Occipital lobe (tissue), 2 donors: ENCODE results near the gene C9orf72. TPM values are rescaled to one million over a fixed set of nuclear protein-coding genes. Genes with fewer than 3 reads are reported as not detected.
"Not testable (repeated sequence)": the region's sequence is repeated elsewhere in the genome, so short reads cannot be mapped to it uniquely, and the experiment has no call there.

Experiments
- DNase-seq: peaks from one replicate; lab custom pipeline; 2025; lab: John Stamatoyannopoulos, UW
- total RNA-seq: library from RNA; depleted of rRNA; stranded (reverse); fragments of >200 nt; gene quantifications from one replicate; pipeline ENCODE4 v1.2.3, GENCODE V29; 2014

The C9orf72 gene
- total RNA-seq, 1 donor from 2014 or later, result 69.3 TPM

DNA sequence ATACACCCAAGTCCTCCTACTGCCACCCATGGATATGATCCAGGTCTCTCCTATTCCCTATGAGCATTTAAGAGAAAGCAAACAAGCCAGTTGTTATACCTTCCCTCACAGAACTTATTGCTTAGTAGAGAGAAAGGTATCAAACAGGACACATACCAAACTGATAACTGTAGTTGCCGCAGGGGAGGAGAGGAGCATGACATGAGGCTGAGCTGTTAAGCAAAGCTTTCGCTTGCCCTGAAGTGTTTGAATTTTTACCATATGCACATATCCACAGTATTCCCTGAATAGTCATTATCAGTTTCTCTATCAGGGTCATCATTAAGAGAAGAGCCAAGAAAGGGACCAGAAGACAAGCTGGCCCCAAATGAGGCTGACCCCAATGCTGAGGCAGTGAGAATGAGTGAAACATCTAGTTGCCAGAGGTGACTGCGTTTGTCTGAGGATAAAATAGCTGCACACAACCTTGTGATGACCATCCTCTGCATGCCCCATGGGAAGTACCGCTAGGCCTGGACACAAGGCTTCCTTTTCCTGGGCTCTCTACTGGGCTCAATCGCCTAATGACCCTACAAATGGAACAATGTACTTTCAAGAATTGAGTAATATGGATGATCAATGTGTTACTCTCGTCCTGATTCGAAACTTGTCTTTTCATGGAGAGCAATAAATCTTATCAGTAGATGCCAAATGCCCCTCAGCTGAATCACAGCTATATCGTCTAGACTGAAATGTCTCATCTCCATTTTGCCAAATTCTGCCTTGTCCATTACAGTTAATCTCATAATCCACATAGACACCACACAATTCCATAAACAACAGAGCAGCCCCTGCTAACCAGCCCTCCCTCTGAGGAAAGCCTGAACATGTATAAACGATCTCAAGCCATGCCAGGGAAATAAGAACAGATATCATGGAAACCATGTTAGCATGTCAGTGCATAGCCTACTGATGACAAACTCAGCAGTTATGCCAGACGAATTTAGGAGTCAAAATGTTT, 53.5 kb downstream of the C9orf72 start:
- DNase-seq, result no peak

- no peak for DNase-seq
Measured at GRCh38 chr9:27518809-27519208, 54.5 kb downstream of the C9orf72 start.

DNA sequence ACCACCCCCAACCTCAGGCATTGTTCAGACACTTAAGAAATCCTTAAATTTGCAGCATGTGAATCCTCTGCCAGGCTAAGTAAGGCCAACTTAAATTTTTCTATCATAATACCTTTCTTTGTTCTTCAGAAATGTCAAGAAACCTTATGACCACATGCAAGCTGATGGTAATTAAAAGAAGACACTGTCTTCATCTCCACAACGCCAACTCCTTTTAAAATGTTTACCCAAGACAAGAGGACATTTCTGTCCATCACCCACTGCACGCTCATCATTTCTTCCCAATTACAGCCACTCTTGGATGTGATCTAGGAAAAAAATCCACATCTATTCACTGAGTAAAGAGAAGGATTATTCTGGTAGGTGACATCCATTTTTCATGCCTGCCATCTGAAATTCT, 55.3 kb downstream of the C9orf72 start:
- DNase-seq, result no peak

- no peak for DNase-seq
Measured at GRCh38 chr9:27514551-27514950, 58.7 kb downstream of the C9orf72 start.

GRCh38 chr9:27511771-27512170, 61.5 kb downstream of the C9orf72 start:
- no peak for DNase-seq

DNA sequence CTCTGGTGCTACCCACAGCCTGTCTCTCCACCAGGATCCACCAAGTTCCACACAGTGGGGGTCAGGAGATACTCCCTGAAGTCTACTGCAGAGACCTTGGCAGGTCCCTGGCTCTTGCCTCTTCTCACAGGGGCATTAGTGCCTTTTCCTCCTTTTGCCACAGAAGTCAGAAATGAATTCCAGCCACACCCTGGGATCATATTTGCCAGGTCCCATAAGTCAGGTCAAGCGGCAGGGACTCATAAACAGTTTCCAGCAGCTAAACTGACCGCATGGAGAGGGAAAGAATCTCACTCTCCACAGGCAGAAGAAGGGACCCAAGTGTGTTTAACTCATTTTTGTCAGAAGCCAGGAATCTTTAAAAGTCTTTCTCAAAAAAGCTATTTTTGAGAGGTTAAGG, 62.5 kb downstream of the C9orf72 start:
- no peak for DNase-seq

DNA sequence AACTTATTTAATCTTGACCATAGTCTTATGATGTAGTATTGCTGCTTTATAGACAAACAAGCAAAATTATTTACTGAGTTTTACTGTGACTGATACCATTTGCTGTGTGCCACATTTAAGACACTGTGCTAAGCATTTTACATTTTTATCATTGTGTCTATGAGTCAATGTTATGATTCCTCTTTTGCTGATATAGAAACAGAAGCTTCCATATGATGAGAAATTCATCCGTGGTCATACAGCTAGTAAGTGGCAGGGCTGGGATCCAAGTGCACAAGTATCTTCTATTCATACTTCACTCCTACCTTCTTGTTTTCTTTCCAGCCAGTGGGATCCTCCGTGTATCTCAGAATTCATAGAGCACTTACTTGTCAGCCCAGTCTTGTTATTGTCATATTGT, 66.3 kb downstream of the C9orf72 start:
- DNase-seq, result no peak

GRCh38 chr9:27505744-27506161, 67.5 kb downstream of the C9orf72 start:
- no peak for DNase-seq

GRCh38 chr9:27504259-27504658, 69.0 kb downstream of the C9orf72 start:
- DNase-seq, result no peak

DNA sequence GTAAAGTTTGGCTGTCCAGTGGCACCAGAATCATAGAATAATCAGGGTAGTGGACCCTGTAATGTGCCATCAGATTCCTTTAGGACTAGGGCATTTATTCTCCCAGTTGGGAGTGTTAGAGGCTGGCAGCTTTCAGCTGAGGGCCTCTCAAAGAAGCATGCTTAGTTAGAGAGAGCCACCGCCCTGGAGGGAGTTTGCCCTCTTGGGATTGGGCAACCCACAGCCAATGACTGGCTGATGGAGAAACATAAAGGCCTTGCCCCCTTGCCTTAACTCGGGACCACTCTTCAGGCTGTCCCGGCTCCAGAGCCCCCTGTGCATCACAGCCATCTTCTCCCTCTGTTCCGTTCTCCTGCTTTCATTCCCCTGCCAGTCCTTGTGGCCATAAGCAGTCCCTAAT, 69.7 kb downstream of the C9orf72 start:
- no peak for DNase-seq

DNA sequence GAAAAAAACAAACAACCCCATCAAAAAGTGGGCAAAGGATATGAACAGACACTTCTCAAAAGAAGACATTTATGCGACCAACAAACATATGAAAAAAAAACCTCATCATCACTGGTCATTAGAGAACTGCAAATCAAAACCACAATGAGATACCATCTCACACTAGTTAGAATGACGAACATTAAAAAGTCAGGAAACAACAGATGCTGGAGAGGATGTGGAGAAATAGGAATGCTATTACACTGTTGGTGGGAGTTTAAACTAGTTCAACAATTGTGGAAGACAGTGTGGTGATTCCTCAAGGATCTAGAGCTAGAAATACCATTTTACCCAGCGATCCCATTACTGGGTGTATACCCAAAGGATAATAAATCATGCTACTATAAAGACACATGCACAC, 72.4 kb downstream of the C9orf72 start:
- not testable (repeated sequence) for DNase-seq

GRCh38 chr9:27499451-27499850, 73.8 kb downstream of the C9orf72 start:
- no peak for DNase-seq

DNA sequence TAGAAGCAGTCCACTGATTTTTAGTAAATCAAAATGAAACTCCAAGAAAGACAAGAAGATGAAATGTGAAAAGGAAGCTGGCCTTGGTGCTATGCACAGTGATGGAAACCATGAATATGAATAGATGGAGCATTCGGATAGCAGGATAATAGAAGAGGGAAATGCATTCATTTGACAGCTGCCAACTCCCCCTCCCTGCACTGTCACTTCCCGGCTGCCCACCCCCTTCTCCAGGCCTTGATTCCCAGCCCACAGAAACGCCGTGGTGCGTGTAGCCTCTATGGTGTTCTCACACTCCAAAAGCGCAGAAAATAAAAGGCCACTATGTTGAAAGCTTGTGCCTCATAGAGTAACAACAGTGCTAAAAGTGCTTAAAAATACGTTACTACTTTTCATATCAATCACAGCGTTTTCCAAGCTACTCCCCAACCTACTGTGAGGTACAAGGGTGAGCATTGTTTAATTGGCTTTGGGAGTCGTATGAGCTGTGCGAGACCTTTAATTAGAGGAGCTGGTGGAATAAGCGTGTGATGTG, 75.3 kb downstream of the C9orf72 start:
- DNase-seq, result peak; percentile 38

Other genes with a start within 250 kb of the C9orf72 start
- not detected for gene IFNK, start 49.2 kb downstream of the C9orf72 start, total RNA-seq
- 6.2 TPM for gene MOB3B, start 43.7 kb downstream of the C9orf72 start, total RNA-seq